GM21619 (cell line): ENCODE data around the gene SMDT1.

Source experiments
- ATAC-seq: cut with Tn5 transposase; IDR thresholded peaks from one replicate; pipeline ENCODE4 v1.9.1; 2021; ENCODE audit not compliant: unreplicated experiment

The SMDT1 gene, protein sequence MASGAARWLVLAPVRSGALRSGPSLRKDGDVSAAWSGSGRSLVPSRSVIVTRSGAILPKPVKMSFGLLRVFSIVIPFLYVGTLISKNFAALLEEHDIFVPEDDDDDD

DNA sequence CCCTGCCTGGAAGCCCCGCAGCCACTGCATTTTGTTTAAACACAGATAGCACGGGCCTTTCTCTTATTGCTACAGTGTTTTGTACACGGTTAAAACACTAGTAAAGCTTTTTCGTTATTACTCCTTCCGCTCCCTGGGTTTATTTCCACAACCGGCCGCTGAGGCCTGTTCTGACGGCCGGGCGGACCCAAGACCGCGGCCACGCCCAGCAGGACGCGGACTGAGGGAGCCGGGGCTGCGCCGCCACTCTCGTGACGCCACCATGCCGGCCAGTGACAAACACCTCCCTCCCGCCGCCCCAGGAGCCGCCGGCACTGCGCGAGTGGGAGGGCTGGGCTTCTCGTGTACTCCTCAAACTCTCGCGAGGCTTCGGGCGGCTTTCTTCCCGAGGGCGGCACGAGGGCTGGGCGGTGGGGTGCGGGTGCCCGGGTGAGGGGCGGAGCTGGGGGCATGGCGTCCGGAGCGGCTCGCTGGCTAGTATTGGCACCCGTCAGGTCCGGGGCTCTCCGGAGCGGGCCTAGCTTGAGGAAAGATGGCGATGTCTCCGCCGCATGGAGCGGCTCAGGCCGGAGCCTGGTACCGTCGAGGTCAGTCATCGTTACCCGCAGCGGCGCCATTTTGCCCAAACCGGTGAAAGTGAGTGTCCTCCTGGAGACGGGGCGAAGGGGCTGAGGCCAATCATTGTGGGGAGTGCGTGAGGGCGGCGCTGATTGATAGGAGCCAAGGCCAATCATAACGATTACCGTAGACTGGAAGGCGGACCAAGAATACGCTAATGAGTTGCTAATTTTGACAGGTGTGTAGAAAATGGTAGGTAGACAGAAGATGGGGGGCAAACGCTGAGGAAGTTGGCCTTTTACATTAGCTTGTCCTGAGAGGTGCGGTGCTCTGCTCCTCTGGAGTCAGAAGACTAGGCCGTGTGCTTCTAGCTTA lies at the start of gene SMDT1:
Gene SMDT1 (plus strand): TSS at position 382 of the 933 bp plus-strand sequence. CDS start 69 bp downstream, at position 451.
- peak; percentile 75 for ATAC-seq

DNA sequence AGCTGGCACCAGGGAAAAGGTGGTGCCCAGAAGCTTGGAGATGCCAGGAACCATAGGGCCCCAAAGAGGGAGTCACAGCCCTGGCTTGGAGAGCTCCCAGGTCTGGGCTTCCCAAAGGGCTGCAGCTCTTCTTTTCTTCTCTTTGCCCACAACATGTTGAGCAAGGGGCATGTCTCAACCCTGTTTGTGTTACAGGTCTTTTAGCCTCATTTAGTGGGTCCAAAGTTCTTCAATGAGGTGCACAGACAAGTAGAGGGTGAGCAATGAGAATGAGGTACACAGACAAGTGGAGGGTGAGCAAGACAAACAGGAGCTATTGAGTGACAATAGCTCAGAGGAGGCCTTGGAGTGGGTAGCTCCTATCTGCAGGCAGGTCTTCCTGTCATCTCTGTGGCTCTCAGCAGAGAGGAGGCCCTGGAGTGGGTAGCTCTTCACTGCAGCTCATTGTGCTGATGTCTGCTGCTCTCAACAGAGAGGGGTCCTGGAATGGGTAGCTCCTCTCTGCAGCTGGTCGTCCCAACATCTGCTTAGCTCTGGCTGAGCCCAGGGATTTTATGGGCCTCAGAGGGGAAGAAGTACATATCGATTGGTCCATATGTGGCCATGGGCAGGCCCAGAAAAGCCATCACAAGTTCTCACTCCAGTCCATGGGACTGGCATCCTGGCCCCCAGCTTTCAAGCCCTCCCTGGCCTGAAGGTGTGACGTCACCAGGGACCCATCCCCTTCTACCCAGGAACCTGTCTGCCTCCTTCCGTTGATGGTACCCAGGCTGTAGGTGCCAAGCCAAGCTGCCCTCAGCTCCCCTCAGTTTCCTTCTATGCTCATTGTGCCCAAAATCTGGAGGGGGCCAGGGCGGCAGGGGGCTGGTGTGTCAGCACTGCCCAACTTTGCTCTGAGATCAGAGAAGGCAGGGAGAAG lies 46.0 kb upstream of the SMDT1 start:
- ATAC-seq, result no peak

DNA sequence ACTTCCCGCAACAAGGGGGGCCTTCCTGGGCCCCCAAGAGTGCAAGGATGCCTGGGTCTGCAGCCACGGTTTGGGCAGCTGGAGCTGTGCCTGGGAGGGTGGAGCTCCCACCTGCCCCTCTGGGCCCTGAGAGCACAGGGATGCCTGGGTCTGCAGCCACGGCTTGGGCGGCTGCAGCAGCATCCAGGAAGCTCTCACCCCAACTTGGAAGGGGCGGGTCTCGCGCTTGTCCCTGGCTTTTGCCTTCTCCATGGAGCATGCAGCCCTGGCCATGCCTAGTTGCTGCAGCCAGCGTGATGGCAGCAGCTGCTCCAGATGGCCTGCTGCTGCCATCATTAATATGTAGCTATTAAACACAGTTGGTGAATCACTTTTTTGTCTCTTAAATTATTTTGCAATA lies 44.2 kb upstream of the SMDT1 start:
- ATAC-seq, result no peak

DNA sequence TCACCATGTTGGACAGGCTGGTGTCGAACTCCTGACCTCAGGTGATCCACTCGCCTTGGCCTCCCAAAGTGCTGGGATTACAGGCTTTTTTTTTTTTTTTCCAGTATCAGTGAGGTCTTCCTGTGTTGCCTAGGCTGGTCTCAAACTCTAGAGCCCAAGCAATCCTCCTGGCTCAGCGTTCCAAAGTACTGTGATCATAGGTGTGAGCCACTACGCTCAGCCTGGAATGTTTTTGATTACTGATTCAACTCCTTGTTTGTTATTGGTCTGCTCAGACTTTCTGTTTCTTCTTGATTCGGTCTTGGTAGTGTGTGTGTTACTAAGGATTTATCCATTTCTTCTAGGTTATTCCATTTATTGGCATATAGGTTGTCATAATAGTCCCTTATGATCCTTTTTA lies 40.2 kb upstream of the SMDT1 start:
- ATAC-seq, result no peak

DNA sequence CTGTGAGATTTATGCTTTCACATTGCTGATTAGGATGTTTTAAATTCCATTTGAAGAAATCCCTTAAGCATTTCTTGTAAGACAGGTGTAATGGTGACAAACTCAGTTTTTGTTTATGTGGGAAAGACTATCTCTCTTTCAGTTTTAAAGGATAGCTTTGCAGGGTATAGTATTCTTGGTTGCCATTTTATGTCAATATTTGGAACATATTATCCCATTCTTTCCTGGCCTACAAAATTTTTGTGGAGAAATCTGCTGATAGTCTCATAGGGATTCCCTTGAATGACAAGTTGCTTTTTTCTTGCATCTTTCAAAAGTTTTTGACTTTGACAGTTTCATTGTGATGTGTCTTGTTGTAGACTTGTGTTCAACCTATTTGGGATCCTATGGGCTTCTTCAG lies 37.7 kb upstream of the SMDT1 start:
- no peak for ATAC-seq

DNA sequence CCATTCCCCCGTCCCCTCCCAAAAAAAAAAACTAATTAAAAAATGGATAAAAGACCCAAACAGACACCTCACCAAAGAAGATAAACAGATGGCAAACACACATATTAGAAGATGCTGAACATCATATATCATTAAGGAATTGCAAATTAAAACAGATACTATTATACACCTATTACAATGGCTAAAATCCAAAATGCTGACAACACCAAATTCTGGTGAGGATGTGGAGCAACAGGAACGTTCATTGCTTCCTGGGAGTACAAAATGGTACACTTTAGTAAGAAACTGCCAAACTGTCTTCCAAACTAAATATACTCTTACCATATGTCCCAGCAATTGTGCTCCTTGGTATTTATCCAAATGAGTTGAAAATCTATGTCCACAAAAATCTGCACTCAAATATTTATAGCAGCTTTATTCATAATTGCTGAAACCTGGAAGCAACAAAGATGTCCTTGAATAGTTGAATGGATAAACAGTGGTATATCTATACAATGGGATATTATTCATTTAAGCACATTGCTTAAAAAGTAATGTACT lies 28.8 kb upstream of the SMDT1 start:
- no peak for ATAC-seq

DNA sequence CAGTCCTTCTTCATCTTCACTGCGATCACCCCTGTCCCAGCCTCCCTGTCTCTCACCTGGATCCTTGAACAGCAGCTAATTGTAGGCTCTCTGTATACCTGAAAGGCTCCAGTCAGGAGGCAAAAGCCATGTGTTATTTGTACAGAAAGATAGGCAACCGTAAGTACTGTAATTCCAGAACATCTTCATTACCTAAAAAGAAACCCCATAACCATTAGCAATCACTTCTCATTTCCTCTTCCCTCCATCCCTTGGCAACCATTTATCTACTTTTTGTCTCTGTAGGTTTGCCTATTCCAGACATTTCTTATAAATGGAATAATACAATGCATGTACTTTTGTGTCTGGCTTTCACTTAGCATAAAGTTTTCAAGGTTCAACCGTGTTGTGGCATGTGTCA lies 26.7 kb upstream of the SMDT1 start:
- no peak for ATAC-seq

DNA sequence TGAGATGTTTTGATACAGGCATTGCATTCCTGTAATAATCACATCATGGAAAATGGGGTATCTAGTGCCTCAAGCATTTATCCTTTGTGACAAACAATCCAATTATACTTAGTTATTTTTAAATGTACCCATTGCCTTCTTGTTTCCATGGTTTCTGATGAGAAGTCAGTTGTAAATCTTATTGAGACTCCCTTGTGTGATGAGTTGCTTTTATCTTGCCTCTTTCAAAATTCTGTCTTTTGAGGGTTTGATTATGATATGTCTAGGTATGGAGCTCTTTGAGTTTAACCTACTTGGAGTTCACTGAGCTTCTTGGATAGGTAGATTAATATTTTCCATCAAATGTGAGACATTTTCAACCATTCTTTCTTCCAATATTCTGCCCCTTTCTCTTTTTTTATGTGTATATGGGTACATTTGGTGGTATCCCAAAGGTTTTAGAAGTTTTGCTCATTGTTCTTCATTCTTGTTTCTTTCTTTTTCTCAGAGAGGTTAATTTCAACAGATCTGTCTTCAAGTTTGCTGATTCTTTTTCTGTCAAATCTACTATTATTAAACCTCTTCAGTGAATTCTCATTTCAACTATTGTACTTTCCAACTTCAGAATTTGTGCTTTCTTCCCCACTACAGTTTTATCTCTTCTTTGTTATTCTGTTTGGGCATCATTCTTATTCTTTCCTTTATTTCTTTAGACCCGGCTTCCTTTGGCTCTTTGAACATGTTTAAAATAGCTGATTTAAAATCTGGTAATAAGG lies 22.6 kb upstream of the SMDT1 start:
- no peak for ATAC-seq

DNA sequence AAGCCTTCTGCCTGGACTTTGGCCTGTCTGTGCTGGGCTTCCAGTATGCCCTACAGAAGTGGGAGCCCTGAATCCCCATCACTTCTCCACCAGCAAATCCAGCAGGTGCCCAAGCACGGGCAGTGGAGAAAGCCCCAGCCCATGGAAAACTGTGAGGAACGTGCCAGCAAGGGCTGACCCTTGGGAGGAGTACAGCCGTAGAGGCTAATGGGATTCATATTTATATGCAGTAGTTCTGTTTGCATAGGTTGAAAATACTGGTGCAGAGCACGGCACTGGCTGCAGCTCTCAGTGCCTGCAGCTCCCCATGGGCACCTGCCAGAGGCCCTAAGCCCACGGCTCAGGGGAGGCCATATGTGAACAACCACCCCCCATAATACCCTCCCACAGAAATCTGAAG lies 19.0 kb upstream of the SMDT1 start:
- ATAC-seq, result no peak

DNA sequence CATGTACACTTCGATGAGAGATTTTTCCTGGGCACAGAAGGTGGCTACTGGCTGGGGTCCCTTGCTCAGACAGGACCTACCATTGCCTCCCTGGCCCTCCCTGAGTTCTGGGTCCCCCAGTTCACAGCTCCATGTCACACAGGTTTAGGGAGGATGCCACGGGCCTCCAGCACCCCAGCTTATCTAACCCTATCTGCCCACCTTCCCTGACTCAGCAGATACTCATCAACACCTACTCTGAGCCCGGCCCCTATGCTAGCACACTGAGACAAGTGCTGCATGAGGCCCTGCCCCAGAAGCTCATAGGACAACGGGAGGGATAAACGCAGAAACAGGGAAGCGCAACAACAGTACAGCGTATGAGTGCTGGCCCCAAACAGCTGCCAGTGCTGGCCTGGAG lies 18.5 kb upstream of the SMDT1 start:
- ATAC-seq, result no peak

DNA sequence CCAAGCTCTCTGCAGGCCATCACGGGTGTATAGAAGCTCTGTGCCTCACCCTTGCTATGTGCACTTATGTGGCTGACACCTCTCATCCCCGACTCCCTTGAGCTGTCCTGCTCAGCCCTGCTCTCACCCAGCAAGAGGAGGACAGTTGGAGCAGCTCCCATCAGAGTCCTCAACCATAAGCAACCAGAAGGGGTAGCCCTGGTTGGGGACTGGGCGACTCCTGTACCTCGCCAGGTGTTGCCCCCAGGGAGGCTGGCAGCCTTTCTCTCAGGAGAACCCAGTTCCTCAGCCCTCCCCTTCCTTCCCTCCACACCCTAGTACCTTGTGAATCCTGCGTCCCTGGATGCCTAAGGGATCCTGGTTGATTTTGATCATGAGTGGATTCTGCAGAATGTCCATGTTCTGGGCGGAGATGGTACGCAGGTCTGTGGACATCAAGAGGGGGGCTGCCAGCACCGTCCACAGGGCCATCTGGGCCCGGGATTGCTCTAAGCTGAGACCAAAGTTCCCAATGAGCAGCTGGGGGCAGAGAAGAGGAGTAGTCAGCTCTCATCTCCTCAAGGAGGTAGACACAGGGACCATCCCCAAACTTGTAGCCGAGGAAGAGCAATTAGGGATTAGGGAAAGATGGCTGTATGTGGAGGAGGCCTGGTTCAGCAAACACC lies 16.9 kb upstream of the SMDT1 start:
- ATAC-seq, result no peak

DNA sequence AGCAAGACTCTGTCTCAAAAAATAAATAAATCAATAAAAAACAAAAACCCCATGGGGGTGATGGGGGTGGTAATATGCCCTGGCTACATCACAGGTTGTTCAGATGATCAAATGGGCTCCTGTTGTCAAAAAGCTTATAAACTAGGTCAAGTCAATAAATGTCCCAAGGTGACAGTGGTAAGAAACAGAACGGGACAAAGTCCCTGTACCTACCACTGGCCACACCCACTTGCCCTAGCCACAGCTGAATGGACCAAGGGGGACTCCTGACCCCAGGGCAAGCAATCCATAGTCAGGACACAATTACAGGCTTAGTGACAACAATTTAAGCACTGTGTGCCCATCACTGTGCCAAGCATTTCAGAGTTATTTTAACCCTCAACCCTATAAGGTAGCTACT lies 14.9 kb upstream of the SMDT1 start:
- no peak for ATAC-seq

DNA sequence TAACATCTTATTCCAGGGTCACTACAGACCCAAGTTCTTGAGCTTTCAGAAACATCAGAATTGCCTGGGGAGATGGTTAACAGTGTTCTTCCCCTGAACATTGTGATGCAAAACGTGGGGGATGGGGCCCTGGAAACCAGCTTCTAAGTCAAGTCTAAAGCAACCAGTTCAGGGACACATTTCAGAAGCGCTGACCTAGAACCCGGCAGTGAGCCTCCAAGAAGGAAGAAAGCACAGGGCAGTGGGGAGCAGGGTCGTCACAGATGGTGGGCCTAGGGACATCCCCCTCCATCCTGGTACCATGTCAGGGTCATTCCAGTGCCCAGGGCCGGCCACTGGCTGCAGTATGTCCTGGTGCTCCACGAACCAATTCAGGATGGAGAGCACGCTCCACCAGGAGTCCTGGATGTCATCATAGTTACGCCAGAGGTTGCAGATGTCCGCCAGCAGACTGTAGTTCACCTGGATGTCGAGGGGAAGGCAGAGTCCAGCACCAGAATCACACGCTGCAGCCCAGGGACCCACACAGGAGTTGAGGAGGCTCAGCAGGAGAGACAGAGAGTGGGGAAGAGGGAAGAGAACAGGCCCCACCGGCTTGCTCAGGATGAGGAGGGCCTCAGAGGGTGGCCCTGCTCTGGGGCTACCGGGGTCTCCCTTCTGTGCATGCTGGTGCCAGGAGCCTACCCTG lies 13.9 kb upstream of the SMDT1 start:
- ATAC-seq, result no peak

DNA sequence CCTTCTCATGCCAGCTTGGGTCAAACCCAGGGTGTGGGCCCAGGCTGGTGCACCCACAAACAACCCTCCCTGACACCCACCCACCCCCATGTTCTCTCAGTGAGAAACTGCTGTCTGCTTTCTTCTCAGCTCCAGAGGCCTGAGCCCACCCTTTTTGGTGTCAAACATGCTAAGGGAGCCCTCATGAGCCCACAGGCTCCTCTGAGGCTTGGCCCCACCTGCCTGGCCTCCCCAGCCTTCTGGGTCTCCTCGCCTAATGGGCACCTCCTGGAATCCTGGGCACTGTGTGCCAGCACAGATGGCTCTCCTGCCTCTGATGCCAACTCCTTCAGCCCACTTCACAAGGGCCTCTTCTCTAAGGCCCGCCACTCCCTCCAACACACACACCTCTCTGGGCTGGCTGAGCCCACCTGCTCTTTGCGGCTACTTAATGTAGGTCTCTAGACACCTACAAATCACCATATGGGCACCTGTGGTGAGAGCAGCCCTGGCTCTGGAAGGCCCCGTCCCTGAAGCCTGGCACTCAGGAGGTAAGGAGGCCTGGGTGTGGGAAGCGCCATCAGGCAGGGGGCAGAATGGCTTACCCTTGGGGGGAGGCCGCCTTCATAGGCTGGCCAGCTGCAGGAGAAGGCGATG lies 13.3 kb upstream of the SMDT1 start:
- ATAC-seq, result no peak

DNA sequence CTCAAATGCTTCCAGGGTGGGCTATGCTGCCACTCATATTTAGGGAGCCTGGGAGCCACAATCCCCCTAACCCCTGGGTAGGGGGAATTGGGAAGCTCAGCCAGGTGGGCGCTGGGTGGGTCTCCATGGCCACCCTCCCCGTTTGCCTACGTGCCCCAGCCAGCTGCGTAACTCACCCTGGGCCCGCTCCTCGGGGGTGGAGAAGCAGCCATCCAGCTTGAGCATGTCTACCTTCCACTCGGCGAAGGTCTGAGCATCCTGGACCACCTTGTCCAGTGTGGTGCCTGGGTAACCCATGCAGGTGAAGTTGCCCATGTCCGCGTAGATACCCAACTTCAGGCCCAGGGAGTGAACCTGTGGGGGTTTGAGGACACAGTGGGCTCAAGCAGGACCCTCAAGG lies 12.6 kb upstream of the SMDT1 start:
- no peak for ATAC-seq

DNA sequence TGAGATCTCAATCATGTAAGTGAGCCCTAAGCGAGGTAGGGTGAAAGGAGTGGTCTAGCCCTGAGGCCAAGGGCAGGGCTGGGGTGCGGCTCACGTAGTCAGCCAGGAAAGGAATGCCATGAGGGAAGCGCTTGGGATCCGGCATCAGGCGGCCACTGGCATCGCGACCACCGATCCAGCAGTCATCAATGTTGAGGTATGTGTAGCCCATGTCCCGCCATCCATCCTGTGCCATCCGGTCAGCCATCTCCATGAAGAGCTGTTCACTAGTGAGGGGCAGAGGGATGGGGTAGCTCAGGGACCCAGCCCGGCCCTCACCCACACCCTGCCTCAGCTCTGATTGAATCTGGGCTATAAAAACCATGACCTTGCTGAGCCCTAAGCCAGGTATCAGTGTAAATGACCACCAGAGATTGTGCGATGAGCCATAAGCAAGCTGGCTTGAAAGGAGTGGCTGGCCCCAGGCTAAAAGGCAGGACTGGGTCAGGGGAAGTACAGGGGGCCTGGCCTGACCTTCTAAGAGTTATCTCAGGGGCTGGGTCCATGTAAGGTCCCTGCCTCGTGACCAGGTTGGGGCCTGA lies 11.7 kb upstream of the SMDT1 start:
- no peak for ATAC-seq

DNA sequence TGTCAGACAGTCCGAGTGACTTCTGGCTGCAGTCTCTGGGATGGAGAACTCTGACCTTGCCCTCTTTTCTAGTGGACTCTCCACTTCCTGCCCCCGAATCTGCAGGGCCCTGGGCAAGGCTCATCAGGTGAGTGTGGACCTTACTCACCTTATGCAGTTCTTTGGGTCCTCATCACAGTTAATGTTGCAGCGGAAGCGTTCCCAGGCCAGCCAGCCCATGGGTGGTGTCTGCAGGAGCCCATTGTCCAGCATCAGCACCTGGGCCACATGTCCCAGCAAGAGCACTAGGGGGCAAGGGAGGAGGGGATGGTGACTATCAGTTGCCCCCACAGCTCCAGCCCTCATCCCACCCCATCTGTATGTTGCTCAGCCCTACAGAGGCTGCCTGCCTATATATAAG lies 11.2 kb upstream of the SMDT1 start:
- no peak for ATAC-seq

DNA sequence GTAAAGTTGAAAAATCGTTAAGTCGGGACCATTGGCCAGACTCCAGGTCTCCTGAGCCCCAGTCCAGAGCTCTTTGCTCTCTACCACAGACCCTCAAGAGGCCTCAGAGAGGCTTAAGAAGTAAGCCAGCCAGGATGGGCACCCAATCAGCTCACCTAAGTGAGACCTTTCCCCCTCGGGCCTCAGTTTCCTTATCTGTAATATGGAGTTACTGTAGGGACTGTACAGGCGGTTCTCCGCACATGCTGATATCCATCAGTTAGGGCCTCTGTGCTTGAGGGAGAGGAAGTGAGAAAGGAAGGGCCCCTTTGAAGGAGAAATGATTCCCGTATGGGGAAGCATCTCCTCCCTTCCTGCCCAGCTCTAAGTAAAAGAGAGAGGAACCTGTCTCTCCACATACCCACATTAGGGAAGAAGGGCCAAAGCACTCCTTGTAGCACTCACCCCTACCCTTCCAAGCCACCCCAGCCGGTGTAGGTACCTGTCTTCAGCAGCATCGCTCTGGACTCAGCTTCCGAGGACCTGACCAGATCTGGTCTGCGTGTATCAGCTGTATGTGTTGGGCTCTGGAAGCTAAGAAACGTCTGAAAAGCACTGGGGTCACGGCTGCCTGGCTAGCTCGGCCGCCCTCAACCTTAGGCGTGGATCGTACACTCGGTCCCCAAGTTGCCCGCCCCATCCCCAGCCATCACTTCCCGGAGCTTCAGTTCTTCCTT lies 9.5 kb upstream of the SMDT1 start:
- peak; percentile 14 for ATAC-seq
